ENCODE results near the gene COPG2.
"Not testable (repeated sequence)": the region's sequence is repeated elsewhere in the genome, so short reads cannot be mapped to it uniquely, and the experiment has no call there.

The COPG2 gene

GRCh38 chr7:130560972-130561371 is 107.6 kb downstream of the COPG2 start:
- DNase-seq = no peak

DNA sequence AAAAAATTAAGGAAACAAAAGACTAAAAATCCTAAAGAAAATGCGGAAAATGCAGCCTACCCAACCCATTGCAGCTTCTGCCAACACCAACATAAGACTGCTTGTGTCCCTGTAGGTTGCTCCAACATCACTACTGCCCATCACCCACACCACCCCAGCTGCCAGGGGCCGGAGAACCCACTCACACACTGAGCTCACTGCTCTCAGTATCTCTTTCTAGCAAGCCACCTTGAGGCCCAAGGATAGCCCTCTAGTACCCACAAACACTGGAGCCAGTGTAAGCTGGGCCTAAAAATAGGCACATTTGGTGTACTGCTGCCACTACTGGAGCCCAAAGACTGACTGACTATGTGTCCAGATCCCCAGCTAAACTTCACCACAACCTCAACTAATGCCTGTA is 109.4 kb downstream of the COPG2 start:
- DNase-seq = no peak

GRCh38 chr7:130554481-130554880 is 114.1 kb downstream of the COPG2 start:
- no peak for DNase-seq

DNA sequence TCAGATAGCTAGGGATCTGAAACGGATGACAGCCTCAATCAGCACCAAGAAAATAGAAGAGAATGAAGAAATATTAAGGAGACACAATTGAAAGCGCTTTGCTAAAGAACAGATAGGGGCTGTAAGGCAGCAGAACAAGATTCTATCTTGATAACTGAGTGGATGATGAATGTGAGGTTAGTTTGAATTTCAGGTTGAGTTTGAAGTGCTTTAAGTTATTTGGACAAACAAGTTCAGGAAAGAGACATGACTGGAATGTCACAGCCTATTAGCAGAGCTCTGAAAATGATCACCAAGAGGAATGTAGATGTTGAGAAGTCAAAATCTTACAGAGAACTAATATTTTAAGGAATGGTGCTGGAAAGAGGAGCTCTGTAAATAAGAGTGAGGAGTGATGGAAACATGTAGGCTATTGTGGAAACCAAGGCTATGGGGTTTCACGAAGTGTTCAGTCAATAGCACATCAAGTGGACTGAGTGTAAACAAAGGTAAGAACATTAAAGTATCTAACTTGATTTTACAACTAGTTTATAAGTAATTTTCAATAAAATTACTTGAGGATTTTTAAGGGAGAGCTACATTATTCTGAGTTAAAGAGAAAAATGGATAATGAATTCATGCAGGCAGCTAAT is 115.0 kb downstream of the COPG2 start:
- no peak for DNase-seq

DNA sequence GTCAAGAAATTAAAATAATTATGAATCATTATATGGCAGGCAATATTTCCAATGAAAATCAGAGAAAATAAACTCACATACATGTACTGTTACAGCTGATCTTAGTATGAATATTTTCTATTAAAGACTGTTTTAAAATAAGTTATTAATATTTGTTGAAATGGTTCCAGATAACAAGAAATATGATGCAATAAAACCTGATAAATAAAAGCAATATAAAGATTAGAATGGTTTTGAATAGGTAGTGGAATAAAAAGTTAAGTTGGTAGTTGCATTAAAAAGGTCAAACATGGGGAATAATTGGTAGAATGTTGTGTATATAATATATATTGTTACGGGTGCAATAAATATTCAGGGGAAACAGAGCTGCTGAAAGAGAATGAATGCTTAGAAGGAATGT is 124.2 kb downstream of the COPG2 start:
- DNase-seq = no peak

DNA sequence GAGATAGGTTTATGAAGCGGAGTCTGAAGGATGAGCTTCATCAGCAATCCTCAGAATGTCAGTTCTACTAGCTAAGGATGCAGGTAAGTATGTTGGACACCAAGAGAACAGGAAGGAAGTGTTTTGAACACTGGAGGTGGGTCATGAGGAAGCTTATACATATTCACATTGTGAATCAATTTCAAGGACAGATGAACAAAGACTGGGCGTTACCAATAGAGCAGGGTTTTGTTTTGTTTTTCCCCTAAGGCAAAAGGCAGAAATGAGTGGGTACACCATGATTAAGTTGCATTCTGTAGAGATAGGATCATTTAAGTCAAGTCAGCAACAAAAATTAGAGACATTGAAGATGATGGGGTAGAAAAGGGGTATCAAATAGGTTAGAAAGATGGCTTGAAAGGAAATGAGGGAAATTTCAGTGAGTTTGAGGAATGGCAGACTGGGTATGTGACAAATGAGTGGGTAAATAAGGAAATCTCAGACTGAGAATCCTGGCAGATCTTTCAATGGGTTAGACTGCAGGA is 125.0 kb downstream of the COPG2 start:
- no peak for DNase-seq

GRCh38 chr7:130542297-130542696 is 126.3 kb downstream of the COPG2 start:
- not testable (repeated sequence) for DNase-seq

- DNase-seq = not testable (repeated sequence)
Measured at GRCh38 chr7:130541287-130541686, 127.3 kb downstream of the COPG2 start.

- DNase-seq = not testable (repeated sequence)
Measured at GRCh38 chr7:130537894-130538293, 130.7 kb downstream of the COPG2 start.

DNA sequence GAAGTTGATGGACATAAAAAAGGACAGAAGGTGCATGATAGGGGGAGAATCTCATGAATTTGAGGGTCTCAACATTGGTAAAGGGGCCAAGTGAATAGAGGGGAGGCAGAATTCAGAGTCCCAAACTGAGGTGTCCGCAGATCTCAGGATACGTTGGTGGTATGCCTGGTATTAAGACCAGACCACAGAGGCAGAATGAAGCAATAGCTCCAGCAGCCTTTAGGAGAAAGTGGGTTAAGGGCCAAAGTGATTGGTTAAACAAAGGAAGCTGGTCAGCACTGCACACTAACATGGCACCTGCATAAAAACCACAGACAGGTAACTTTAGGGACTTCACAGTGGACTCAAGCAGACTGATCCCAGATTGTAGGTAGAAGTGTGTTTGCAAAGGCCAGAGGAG is 139.1 kb downstream of the COPG2 start:
- DNase-seq = no peak

DNA sequence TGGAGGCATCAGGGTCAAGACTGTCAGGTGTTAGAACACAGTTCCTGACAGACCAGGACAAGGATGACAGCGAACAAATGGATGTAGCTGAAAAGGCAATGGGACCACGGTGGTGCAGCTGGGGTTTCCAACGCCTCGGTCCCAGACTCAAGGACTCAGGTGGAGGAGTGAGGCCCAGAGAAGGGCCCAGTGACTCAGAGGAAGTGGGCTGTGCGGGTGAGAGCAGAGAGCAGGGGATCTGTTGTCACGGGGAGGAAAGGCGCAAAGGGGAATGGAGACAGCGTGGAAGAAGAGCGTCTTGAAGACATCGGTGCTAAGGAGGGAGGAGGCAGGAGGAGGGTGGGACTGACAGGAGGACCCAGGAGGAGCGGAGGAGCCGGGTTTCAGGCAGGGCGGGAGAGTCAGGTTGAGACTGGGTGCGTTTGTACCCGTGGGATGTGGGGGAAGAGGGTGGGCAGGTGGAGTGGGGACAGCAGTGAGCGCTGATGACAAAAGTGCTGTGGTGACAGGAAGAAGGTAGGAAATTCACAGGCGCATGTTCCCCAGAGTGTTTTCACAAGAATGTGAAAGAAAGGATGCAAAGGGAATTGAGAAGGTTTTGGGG is 140.7 kb downstream of the COPG2 start:
- DNase-seq = not testable (repeated sequence)

GRCh38 chr7:130524628-130525027 is 143.9 kb downstream of the COPG2 start:
- DNase-seq = no peak

GRCh38 chr7:130523519-130524125 is 144.9 kb downstream of the COPG2 start:
- DNase-seq = not testable (repeated sequence)

DNA sequence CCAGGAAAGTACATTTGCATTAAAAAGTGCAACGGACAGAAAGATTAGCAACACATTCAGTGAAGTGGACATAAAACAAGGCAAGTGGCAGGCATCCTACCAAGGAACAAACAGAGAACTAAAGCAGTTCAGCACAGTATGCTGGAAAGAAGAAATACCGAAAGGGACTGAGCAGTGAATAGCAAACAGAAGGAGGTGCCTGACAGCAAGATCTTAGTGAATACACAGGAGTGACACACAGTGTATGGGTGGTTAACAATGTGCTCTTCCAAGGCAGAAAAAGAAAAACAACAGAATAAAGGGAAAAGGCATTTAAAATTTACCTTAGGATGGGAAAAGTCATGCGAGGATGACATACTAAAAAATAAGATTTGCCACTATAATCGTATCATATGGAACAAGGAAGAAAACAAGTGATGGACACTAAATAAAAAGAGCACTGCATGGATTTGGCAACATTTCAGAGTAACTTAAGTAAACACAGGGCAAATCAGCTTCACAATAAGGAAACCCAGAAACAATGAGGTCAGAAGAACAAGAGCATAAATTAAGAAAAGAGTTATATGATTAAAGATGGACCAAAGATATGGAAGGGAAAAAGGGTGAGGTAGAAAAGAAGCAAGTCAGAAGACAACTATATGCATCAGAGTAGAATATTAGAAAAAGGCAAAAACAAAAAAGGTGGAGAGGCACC is 147.1 kb downstream of the COPG2 start:
- no peak for DNase-seq

GRCh38 chr7:130515315-130516040 is 153.1 kb downstream of the COPG2 start:
- DNase-seq = no peak

GRCh38 chr7:130513447-130513846 is 155.1 kb downstream of the COPG2 start:
- no peak for DNase-seq

DNA sequence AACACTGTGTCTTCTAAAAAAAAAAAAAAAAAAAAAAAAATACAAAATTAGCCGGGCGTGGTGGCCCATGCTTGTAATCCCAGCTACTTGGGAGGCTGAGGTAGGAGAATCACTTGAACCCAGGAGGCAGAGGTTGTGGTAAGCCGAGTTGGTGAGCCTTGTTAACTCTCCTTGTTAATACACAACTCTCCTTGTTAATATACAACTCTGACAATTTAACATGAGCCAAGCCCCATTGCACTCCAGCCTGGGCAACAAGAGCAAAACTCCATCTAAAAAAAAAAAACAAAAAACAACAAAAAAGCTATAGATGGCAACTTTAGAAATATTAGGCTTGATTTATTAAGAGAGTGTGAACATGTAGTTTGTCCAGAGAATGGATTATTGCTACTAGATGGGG is 156.5 kb downstream of the COPG2 start:
- DNase-seq = not testable (repeated sequence)

DNA sequence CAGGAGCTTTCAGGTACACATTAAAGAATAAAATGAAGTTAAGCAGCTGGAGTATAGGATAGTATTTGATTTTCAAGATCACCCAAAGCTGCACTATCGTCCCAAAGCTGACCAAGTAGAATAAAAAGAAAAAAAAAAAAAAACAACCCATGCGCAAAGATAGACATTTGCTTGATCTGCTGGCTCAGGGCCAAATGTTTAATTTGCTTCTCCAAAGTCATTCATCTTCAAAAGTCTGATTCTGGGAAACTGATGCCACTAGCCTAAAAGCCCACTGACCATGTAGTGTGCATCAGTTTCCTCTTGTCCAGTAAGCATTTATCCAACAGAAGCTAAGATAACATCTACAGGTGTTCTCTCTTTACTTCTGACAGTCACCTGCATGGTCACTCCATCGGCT is 162.2 kb downstream of the COPG2 start:
- DNase-seq = no peak

DNA sequence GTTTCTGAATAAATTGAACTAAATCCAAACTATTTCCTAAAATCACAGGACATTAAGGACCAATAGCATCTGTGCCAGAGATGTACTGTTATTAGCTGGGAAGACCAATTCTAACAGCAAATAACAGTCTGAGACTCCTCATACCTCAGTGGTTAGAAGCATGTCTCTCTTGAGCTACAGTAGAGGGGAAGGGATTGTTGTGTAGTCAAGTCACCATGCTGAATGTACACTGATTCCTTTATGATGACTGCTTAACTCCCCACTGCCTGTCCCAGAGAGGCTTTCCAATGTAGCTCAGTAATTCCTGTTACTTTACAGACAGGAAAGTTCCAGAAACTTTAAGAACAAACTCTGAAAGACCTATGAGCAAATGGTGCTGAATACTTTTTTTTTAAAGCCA is 162.8 kb downstream of the COPG2 start:
- DNase-seq = no peak

DNA sequence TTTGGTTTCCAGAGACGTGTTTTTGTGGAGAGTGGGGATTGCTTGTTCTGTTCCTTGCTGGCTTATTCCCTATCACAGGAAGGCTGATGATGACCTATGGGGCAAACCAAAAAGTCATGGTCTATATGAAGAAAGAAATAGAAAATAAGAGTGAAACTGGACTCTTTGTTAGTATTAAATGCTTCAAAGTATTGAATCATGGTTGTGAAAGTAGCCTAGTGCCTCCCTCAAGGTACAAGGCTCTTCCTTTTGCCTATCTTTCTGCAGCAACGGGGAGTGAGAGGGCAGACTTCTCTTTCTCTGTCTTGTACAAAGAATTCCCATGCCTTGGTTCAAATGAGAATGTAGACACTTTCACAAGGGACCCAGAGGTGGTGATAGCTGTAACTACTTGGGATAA is 167.6 kb downstream of the COPG2 start:
- DNase-seq = no peak

DNA sequence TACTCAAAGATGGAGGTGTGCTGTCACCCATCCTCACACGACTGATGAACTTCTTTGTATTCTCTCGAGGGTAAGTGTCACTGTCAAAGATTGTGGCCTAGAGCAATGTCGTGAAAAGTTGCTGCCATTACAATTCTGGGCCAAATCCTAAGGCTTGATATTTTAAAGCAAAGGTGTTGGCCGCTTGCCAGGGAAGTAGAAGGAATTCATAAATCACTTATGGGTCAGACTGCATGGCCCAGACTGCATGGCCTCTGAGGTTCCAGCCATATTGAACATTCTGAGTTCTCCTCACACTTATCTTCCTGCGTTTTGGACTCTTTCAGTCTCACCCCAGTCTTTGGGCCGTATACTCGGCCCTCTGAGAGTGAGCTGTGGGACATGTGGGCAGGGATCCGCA is 168.1 kb downstream of the COPG2 start:
- DNase-seq = no peak

GRCh38 chr7:130494431-130494858 is 174.1 kb downstream of the COPG2 start:
- no peak for DNase-seq

DNA sequence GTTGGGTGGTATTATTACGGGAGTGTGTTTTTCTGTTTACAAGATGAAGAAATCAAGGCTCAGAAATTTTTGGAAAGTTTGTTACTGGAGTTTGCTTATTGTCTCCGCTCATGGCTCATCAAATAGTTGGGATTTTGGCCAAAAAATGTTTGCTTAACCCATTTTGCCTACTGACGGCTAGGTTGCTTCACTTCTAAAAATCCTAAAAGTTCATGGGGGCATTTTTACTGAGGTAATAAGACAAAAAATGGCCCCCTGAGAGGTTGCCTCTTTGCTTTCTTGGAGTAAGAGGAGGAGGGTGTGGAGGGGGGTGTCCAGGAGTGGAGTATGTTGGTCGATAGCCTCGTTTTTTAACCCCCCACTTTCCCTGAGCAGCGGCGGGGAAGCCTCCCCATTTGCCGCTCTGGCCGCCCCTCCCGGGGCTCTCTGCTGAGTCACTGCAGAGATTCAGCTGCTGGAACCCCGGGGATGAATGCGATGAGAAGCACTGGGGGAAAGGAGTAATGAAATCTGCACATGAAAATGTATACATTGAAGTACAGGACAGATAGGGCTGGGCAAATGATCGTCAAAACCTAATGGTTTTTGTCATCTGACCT is 175.2 kb downstream of the COPG2 start:
- no peak for DNase-seq

Measured in stimulated activated CD4-positive, alpha-beta T cell treated with anti-CD3 and anti-CD28 coated beads, Interleukin-12 subunit alpha, Interleukin-12 subunit beta, amount 100 ng/mL, for 4 hours (primary cell).